ENCODE measurements around the gene VN1R5. TPM values are rescaled to one million over a fixed set of nuclear protein-coding genes. Genes with fewer than 3 reads are reported as not detected.

Gene VN1R5
- polyA plus RNA-seq, 1 experiment = not detected

Small RNA genes lying within 50 kb of the gene (small RNA-seq; reads per million reads assigned to genes)
- gene RF00019 (ENCODE audit: insufficient read length, low read depth) = not detected

Other genes with a start within 250 kb of the VN1R5 start
- 1.0 and 1.2 TPM in 2 replicates for gene ZNF695, start 248.0 kb upstream of the VN1R5 start, polyA plus RNA-seq (2011; rRNA removed)
- gene ZNF670, start 177.3 kb upstream of the VN1R5 start, polyA plus RNA-seq (2011; rRNA removed) = 2.2 and 3.3 TPM in 2 replicates
- gene ZNF669, start 151.7 kb upstream of the VN1R5 start, polyA plus RNA-seq (2011; rRNA removed) = 7.4 and 8.4 TPM in 2 replicates
- gene ZNF124, start 84.1 kb upstream of the VN1R5 start, polyA plus RNA-seq (2011; rRNA removed) = 3.9 and 4.9 TPM in 2 replicates
- 18.5 and 20.0 TPM in 2 replicates for gene ZNF496, start 75.8 kb downstream of the VN1R5 start, polyA plus RNA-seq (2011; rRNA removed)
- 0.06 and 0.09 TPM in 2 replicates for gene NLRP3, start 160.1 kb downstream of the VN1R5 start, polyA plus RNA-seq (2011; rRNA removed)
- gene OR2B11, start 202.0 kb downstream of the VN1R5 start, polyA plus RNA-seq (2011; rRNA removed) = not detected in 2 replicates